ENCODE data around the gene BLM. TPM values are rescaled to one million over a fixed set of nuclear protein-coding genes. Genes with fewer than 3 reads are reported as not detected.

Gene BLM
- total and polyA plus RNA-seq, 4 donors, result 2.2 to 8.7 (median 3.8) TPM

- Histone ChIP-seq H3K27me3 (ENCODE audit: control insufficient read depth in 3 of 3, insufficient read depth in 3 of 3, low read length in 2 of 3) (no peaks in the 10 kb centered on the region), H3K9ac (ENCODE audit: insufficient read depth in 1 of 2, low read length in 2 of 2) (no peak overlapping the region), H3K36me3 (ENCODE audit: control insufficient read depth in 4 of 4, insufficient read depth in 4 of 4, low read length in 4 of 4) (no peaks in the 10 kb centered on the region), H3K4me1 (ENCODE audit: control insufficient read depth in 5 of 5, insufficient read depth in 5 of 5, low read length in 5 of 5) (no peaks in the 10 kb centered on the region), H3K4me3 (no peak overlapping the region), H3K27ac (ENCODE audit: low read depth in 1 of 2, low read length in 1 of 2) (no peak overlapping the region), H3K9me3 (ENCODE audit: control insufficient read depth in 4 of 4, insufficient read depth in 3 of 4, low read length in 3 of 4) (no peaks in the 10 kb centered on the region)
- 92 to 94% methylated on average over 5 of the region's 5 CpGs for WGBS, 2 donors
- no peak for TF ChIP-seq CTCF (IDR thresholded peaks at IDR 0.05; ENCODE audit: control extremely low read depth, extremely low read depth)
- ATAC-seq (ENCODE audit: insufficient read depth, low FRiP score) (no peak), DNase-seq (no peak)
These were observed 57.8 kb downstream of the BLM start for GRCh38 chr15:90774731-90775514.

- no peak overlapping the region for H3K4me3 ChIP-seq
- ATAC-seq (ENCODE audit: insufficient read depth, low FRiP score) (no peak), DNase-seq (no peak)
- 60 to 80% methylated on average over 3 of the region's 3 CpGs for whole genome bisulfite sequencing, 2 donors
- H3K9ac ChIP-seq (ENCODE audit: insufficient read depth in 1 of 2, low read length in 2 of 2), result no peak overlapping the region
- peaks cover 0 to 2% (median 0%) of the 10 kb centered on the region in 5 donors for H3K4me1 ChIP-seq (ENCODE audit: control insufficient read depth in 5 of 5, insufficient read depth in 5 of 5, low read length in 5 of 5)
- H3K9me3 ChIP-seq (ENCODE audit: control insufficient read depth in 4 of 4, insufficient read depth in 3 of 4, low read length in 3 of 4), result no peaks in the 10 kb centered on the region
- H3K27ac ChIP-seq (ENCODE audit: low read depth in 1 of 2, low read length in 1 of 2), result no peak overlapping the region
- no peaks in the 10 kb centered on the region for H3K27me3 ChIP-seq (ENCODE audit: control insufficient read depth in 3 of 3, insufficient read depth in 3 of 3, low read length in 2 of 3)
- TF ChIP-seq CTCF (IDR thresholded peaks at IDR 0.05; ENCODE audit: control extremely low read depth, extremely low read depth), result no peak
- H3K36me3 ChIP-seq (ENCODE audit: control insufficient read depth in 4 of 4, insufficient read depth in 4 of 4, low read length in 4 of 4), result no peaks in the 10 kb centered on the region
These were observed 63.8 kb downstream of the BLM start for GRCh38 chr15:90780916-90781315.

GRCh38 chr15:90782442-90782841 is 65.3 kb downstream of the BLM start:
- no peak for TF ChIP-seq CTCF (IDR thresholded peaks at IDR 0.05; ENCODE audit: control extremely low read depth, extremely low read depth)
- Histone ChIP-seq H3K9me3 (ENCODE audit: control insufficient read depth in 4 of 4, insufficient read depth in 3 of 4, low read length in 3 of 4) (no peaks in the 10 kb centered on the region), H3K27ac (ENCODE audit: low read depth in 1 of 2, low read length in 1 of 2) (no peak overlapping the region), H3K27me3 (ENCODE audit: control insufficient read depth in 3 of 3, insufficient read depth in 3 of 3, low read length in 2 of 3) (no peaks in the 10 kb centered on the region), H3K4me3 (no peak overlapping the region), H3K4me1 (ENCODE audit: control insufficient read depth in 5 of 5, insufficient read depth in 5 of 5, low read length in 5 of 5) (peaks cover 0 to 2% (median 0%) of the 10 kb centered on the region in 5 donors), H3K36me3 (ENCODE audit: control insufficient read depth in 4 of 4, insufficient read depth in 4 of 4, low read length in 4 of 4) (no peaks in the 10 kb centered on the region), H3K9ac (ENCODE audit: insufficient read depth in 1 of 2, low read length in 2 of 2) (no peak overlapping the region)
- 63 to 71% methylated on average over 2 of the region's 2 CpGs for WGBS, 2 donors
- no peak for ATAC-seq (ENCODE audit: insufficient read depth, low FRiP score)
- no peak for DNase-seq

Data from lung (tissue), 12 donors.